ENCODE data around the gene GRID1. TPM values are rescaled to one million over a fixed set of nuclear protein-coding genes. Genes with fewer than 3 reads are reported as not detected.

GRID1 gene
- polyA plus RNA-seq, 4 donors: 0.27 to 1.1 (median 0.40) TPM; not detected in 1

DNA sequence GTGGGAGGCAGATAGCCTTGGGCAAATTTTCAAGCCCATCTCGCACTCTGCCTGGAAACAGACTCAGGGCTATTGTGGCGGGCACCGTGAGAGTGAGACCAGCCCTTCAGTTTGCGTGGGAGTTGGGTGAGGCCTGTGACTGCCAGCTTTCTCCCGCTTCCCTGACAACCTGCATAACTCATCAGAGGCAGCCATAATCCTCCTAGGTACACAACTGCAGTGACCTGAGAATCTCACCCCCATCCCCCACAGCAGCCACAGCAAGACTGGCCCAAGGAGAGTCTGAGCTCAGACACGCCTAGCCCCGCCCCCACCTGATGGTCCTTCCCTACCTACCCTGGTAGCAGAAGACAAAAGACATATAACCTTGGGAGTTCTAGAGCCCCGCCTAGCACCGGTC lies 275.4 kb downstream of the GRID1 start:
- DNase-seq: no peak
- 57 to 79% (median 79%) methylated on average over 9 of the region's 9 CpGs for WGBS, 3 donors
- Histone ChIP-seq H3K4me1 (ENCODE audit: control insufficient read depth in 3 of 3, insufficient read depth in 2 of 3, low read depth in 1 of 3, low read length in 2 of 3) (no peaks in the 10 kb centered on the region), H3K27ac (ENCODE audit: low read depth in 1 of 3, low read length in 2 of 3) (no peak overlapping the region), H3K9me3 (ENCODE audit: control insufficient read depth in 2 of 2, insufficient read depth in 1 of 2, low read depth in 1 of 2, low read length in 1 of 2) (no peaks in the 10 kb centered on the region), H3K27me3 (ENCODE audit: control insufficient read depth in 3 of 3, insufficient read depth in 3 of 3, low read length in 3 of 3) (peaks cover 0 to 6% (median 3%) of the 10 kb centered on the region in 3 donors), H3K36me3 (ENCODE audit: control insufficient read depth in 3 of 3, insufficient read depth in 2 of 3, low read depth in 1 of 3, low read length in 3 of 3) (no peaks in the 10 kb centered on the region), H3K4me3 (ENCODE audit: low read depth in 1 of 3, low read length in 3 of 3) (no peak overlapping the region)
- no peak for FAIRE-seq

DNA sequence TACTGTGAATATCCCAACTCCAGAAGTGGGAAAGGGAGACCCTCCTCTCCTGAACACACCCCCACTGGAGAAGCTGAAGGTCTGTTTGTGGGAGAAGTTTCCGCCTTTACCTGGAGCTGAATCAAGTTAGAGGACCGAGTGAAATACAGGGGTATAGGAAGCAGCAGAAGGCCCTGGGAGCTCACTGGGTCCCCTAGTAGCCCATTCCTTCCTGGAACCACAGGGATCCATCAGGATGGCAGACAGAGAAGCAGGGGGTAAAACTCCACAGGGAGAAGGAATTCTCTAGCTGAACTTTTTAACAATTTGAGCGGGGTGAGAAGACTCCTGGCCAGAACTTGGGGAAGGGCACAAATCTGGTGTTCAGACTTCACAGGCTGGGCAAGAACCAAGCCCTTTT lies 275.8 kb downstream of the GRID1 start:
- FAIRE-seq (no peak), DNase-seq (no peak)
- no peak overlapping the region for H3K4me3 ChIP-seq (ENCODE audit: low read depth in 1 of 3, low read length in 3 of 3)
- H3K4me1 ChIP-seq (ENCODE audit: control insufficient read depth in 3 of 3, insufficient read depth in 2 of 3, low read depth in 1 of 3, low read length in 2 of 3): no peaks in the 10 kb centered on the region
- peaks cover 0 to 6% (median 3%) of the 10 kb centered on the region in 3 donors for H3K27me3 ChIP-seq (ENCODE audit: control insufficient read depth in 3 of 3, insufficient read depth in 3 of 3, low read length in 3 of 3)
- no peaks in the 10 kb centered on the region for H3K9me3 ChIP-seq (ENCODE audit: control insufficient read depth in 2 of 2, insufficient read depth in 1 of 2, low read depth in 1 of 2, low read length in 1 of 2)
- 72 to 87% (median 86%) methylated on average over 3 of the region's 3 CpGs for WGBS, 3 donors
- H3K36me3 ChIP-seq (ENCODE audit: control insufficient read depth in 3 of 3, insufficient read depth in 2 of 3, low read depth in 1 of 3, low read length in 3 of 3): no peaks in the 10 kb centered on the region
- no peak overlapping the region for H3K27ac ChIP-seq (ENCODE audit: low read depth in 1 of 3, low read length in 2 of 3)

DNA sequence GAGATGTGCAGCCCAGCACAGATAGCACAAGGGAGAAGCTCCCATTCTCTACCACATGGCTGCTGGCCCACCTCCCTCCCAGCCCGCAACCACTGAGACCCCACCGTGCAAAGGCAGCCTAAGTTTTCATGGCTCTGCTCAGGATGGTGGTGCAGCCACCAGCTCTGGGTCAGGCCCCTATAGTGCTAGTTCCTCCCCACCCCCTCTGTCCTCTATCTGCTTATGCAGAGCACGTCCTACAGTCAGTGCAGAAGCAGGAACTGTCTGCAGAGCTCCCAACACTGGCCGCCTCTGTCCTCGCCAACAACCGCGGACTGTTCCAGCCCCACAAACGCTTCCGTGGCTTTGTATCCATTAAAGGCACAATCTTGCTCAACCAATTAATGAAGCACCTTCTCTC lies 278.9 kb downstream of the GRID1 start:
- Histone ChIP-seq H3K9me3 (ENCODE audit: control insufficient read depth in 2 of 2, insufficient read depth in 1 of 2, low read depth in 1 of 2, low read length in 1 of 2) (no peaks in the 10 kb centered on the region), H3K27me3 (ENCODE audit: control insufficient read depth in 3 of 3, insufficient read depth in 3 of 3, low read length in 3 of 3) (peaks cover 0 to 6% (median 3%) of the 10 kb centered on the region in 3 donors), H3K4me3 (ENCODE audit: low read depth in 1 of 3, low read length in 3 of 3) (no peak overlapping the region), H3K27ac (ENCODE audit: low read depth in 1 of 3, low read length in 2 of 3) (no peak overlapping the region), H3K36me3 (ENCODE audit: control insufficient read depth in 3 of 3, insufficient read depth in 2 of 3, low read depth in 1 of 3, low read length in 3 of 3) (no peaks in the 10 kb centered on the region), H3K4me1 (ENCODE audit: control insufficient read depth in 3 of 3, insufficient read depth in 2 of 3, low read depth in 1 of 3, low read length in 2 of 3) (no peaks in the 10 kb centered on the region)
- no peak for DNase-seq
- WGBS, 3 donors: 57 to 76% (median 63%) methylated on average over 9 of the region's 9 CpGs
- FAIRE-seq: no peak

GRCh38 chr10:86086418-86086817 lies 280.2 kb downstream of the GRID1 start:
- no peak for FAIRE-seq

GRCh38 chr10:86085686-86086085 lies 280.9 kb downstream of the GRID1 start:
- no peak for FAIRE-seq
- Histone ChIP-seq H3K4me3 (ENCODE audit: low read depth in 1 of 3, low read length in 3 of 3) (no peak overlapping the region), H3K27me3 (ENCODE audit: control insufficient read depth in 3 of 3, insufficient read depth in 3 of 3, low read length in 3 of 3) (peaks cover 0 to 2% (median 0%) of the 10 kb centered on the region in 3 donors), H3K4me1 (ENCODE audit: control insufficient read depth in 3 of 3, insufficient read depth in 2 of 3, low read depth in 1 of 3, low read length in 2 of 3) (no peaks in the 10 kb centered on the region), H3K27ac (ENCODE audit: low read depth in 1 of 3, low read length in 2 of 3) (no peak overlapping the region), H3K36me3 (ENCODE audit: control insufficient read depth in 3 of 3, insufficient read depth in 2 of 3, low read depth in 1 of 3, low read length in 3 of 3) (no peaks in the 10 kb centered on the region), H3K9me3 (ENCODE audit: control insufficient read depth in 2 of 2, insufficient read depth in 1 of 2, low read depth in 1 of 2, low read length in 1 of 2) (no peaks in the 10 kb centered on the region)
- 67 to 85% (median 68%) methylated on average over 5 of the region's 5 CpGs for WGBS, 3 donors
- DNase-seq: no peak

More at GRCh38 chr10:86086418-86086817, 280.2 kb downstream of the GRID1 start:
- no peaks in the 10 kb centered on the region for H3K9me3 ChIP-seq (ENCODE audit: control insufficient read depth in 2 of 2, insufficient read depth in 1 of 2, low read depth in 1 of 2, low read length in 1 of 2)
- no peaks in the 10 kb centered on the region for H3K4me1 ChIP-seq (ENCODE audit: control insufficient read depth in 3 of 3, insufficient read depth in 2 of 3, low read depth in 1 of 3, low read length in 2 of 3)
- WGBS, 3 donors: 90 to 92% (median 91%) methylated on average over 4 of the region's 4 CpGs
- H3K27ac ChIP-seq (ENCODE audit: low read depth in 1 of 3, low read length in 2 of 3): no peak overlapping the region
- no peaks in the 10 kb centered on the region for H3K36me3 ChIP-seq (ENCODE audit: control insufficient read depth in 3 of 3, insufficient read depth in 2 of 3, low read depth in 1 of 3, low read length in 3 of 3)
- H3K4me3 ChIP-seq (ENCODE audit: low read depth in 1 of 3, low read length in 3 of 3): no peak overlapping the region
- peaks cover 0 to 5% (median under 1%) of the 10 kb centered on the region in 3 donors for H3K27me3 ChIP-seq (ENCODE audit: control insufficient read depth in 3 of 3, insufficient read depth in 3 of 3, low read length in 3 of 3)
- DNase-seq: no peak

- Histone ChIP-seq H3K27me3 (ENCODE audit: control insufficient read depth in 3 of 3, insufficient read depth in 3 of 3, low read length in 3 of 3) (peaks cover 0 to 2% (median 0%) of the 10 kb centered on the region in 3 donors), H3K4me1 (ENCODE audit: control insufficient read depth in 3 of 3, insufficient read depth in 2 of 3, low read depth in 1 of 3, low read length in 2 of 3) (no peaks in the 10 kb centered on the region), H3K36me3 (ENCODE audit: control insufficient read depth in 3 of 3, insufficient read depth in 2 of 3, low read depth in 1 of 3, low read length in 3 of 3) (no peaks in the 10 kb centered on the region), H3K9me3 (ENCODE audit: control insufficient read depth in 2 of 2, insufficient read depth in 1 of 2, low read depth in 1 of 2, low read length in 1 of 2) (no peaks in the 10 kb centered on the region), H3K27ac (ENCODE audit: low read depth in 1 of 3, low read length in 2 of 3) (no peak overlapping the region), H3K4me3 (ENCODE audit: low read depth in 1 of 3, low read length in 3 of 3) (no peak overlapping the region)
- WGBS, 3 donors: 70 to 84% (median 70%) methylated on average over 8 of the region's 8 CpGs
- FAIRE-seq (no peak), DNase-seq (no peak)
Observed at GRCh38 chr10:86085136-86085535, 281.5 kb downstream of the GRID1 start.

- no peak overlapping the region for H3K4me3 ChIP-seq (ENCODE audit: low read depth in 1 of 3, low read length in 3 of 3)
- H3K4me1 ChIP-seq (ENCODE audit: control insufficient read depth in 3 of 3, insufficient read depth in 2 of 3, low read depth in 1 of 3, low read length in 2 of 3): peaks cover 0 to 2% (median 0%) of the 10 kb centered on the region in 3 donors
- no peak for FAIRE-seq
- DNase-seq: no peak
- H3K27ac ChIP-seq (ENCODE audit: low read depth in 1 of 3, low read length in 2 of 3): no peak overlapping the region
- H3K27me3 ChIP-seq (ENCODE audit: control insufficient read depth in 3 of 3, insufficient read depth in 3 of 3, low read length in 3 of 3): peaks cover 0 to 2% (median 0%) of the 10 kb centered on the region in 3 donors
- no peaks in the 10 kb centered on the region for H3K9me3 ChIP-seq (ENCODE audit: control insufficient read depth in 2 of 2, insufficient read depth in 1 of 2, low read depth in 1 of 2, low read length in 1 of 2)
- no peaks in the 10 kb centered on the region for H3K36me3 ChIP-seq (ENCODE audit: control insufficient read depth in 3 of 3, insufficient read depth in 2 of 3, low read depth in 1 of 3, low read length in 3 of 3)
- 63 to 79% (median 66%) methylated on average over 3 of the region's 3 CpGs for WGBS, 3 donors
Observed at GRCh38 chr10:86084585-86084984, 282.0 kb downstream of the GRID1 start.

GRCh38 chr10:86083664-86084175 lies 282.9 kb downstream of the GRID1 start:
- H3K9me3 ChIP-seq (ENCODE audit: control insufficient read depth in 2 of 2, insufficient read depth in 1 of 2, low read depth in 1 of 2, low read length in 1 of 2): no peaks in the 10 kb centered on the region
- DNase-seq (no peak), FAIRE-seq (no peak)
- H3K36me3 ChIP-seq (ENCODE audit: control insufficient read depth in 3 of 3, insufficient read depth in 2 of 3, low read depth in 1 of 3, low read length in 3 of 3): no peaks in the 10 kb centered on the region
- H3K4me3 ChIP-seq (ENCODE audit: low read depth in 1 of 3, low read length in 3 of 3): no peak overlapping the region
- H3K4me1 ChIP-seq (ENCODE audit: control insufficient read depth in 3 of 3, insufficient read depth in 2 of 3, low read depth in 1 of 3, low read length in 2 of 3): peaks cover 0 to 6% (median 0%) of the 10 kb centered on the region in 3 donors
- H3K27ac ChIP-seq (ENCODE audit: low read depth in 1 of 3, low read length in 2 of 3): no peak overlapping the region
- 81 to 87% (median 86%) methylated on average over 9 of the region's 9 CpGs for WGBS, 3 donors
- no peaks in the 10 kb centered on the region for H3K27me3 ChIP-seq (ENCODE audit: control insufficient read depth in 3 of 3, insufficient read depth in 3 of 3, low read length in 3 of 3)

GRCh38 chr10:86083206-86083605 lies 283.4 kb downstream of the GRID1 start:
- no peaks in the 10 kb centered on the region for H3K27me3 ChIP-seq (ENCODE audit: control insufficient read depth in 3 of 3, insufficient read depth in 3 of 3, low read length in 3 of 3)
- no peak overlapping the region for H3K27ac ChIP-seq (ENCODE audit: low read depth in 1 of 3, low read length in 2 of 3)
- DNase-seq (no peak), FAIRE-seq (no peak)
- H3K4me3 ChIP-seq (ENCODE audit: low read depth in 1 of 3, low read length in 3 of 3): no peak overlapping the region
- H3K9me3 ChIP-seq (ENCODE audit: control insufficient read depth in 2 of 2, insufficient read depth in 1 of 2, low read depth in 1 of 2, low read length in 1 of 2): no peaks in the 10 kb centered on the region
- H3K36me3 ChIP-seq (ENCODE audit: control insufficient read depth in 3 of 3, insufficient read depth in 2 of 3, low read depth in 1 of 3, low read length in 3 of 3): no peaks in the 10 kb centered on the region
- H3K4me1 ChIP-seq (ENCODE audit: control insufficient read depth in 3 of 3, insufficient read depth in 2 of 3, low read depth in 1 of 3, low read length in 2 of 3): peaks cover 0 to 9% (median 0%) of the 10 kb centered on the region in 3 donors
- WGBS, 3 donors: 82 to 84% (median 83%) methylated on average over 12 of the region's 12 CpGs
